Prostate gland (tissue), 2 donors: ENCODE data around the gene ORC3.

Source experiments
- CTCF ChIP-seq, 4 experiments: fragments of 200-600 bp in 2 of 4; fragments of 450-650 bp in 2 of 4; sonication (generic) in 2 of 4; IDR thresholded peaks; 1 replicate in 3 of 4; 2 replicates in 1 of 4; pipeline ENCODE4 v1.5.1; 2016 to 2019; ENCODE audit warnings: antibody characterized with exemption in 4 of 4, mild to moderate bottlenecking in 2 of 4, moderate library complexity in 2 of 4
- POLR2AphosphoS5 ChIP-seq: sonication (generic); formaldehyde crosslinking; IDR thresholded peaks from one replicate; pipeline ENCODE4 v1.6.1; 2017; ENCODE audit warnings: antibody characterized with exemption

GRCh38 chr6:87714093-87714842, 124.3 kb downstream of the ORC3 start:
- no peak for TF ChIP-seq CTCF (IDR thresholded peaks at IDR 0.05)
- no peak for TF ChIP-seq POLR2AphosphoS5
